GM19324 (cell line): ENCODE results near the gene CASZ1.

Source experiments
- ATAC-seq: cut with Tn5 transposase; IDR thresholded peaks from one replicate; pipeline ENCODE4 v1.9.1; 2021; ENCODE audit warnings: mild to moderate bottlenecking, moderate library complexity; ENCODE audit not compliant: unreplicated experiment, low FRiP score

The CASZ1 gene

DNA sequence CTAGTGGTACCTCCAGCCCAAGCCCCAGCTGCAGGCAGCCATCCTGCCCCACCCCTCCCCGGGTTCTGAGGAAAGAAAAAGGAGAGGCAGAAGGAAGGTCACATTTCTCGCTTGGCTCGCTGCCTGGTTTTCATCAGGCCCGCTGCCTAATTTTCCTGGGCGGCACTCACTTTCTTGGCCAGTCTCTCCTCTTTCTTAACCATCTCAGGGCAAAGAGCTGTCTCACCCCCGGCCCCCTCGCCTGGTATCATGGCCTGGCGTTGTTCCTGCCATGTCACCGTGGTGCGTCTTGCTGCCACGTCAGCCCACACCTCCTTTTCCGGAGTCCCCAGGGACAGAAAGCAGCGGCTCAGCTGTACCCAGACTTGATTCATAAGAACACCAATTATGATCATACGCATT is 26.6 kb upstream of the CASZ1 start:
- ATAC-seq, result no peak

DNA sequence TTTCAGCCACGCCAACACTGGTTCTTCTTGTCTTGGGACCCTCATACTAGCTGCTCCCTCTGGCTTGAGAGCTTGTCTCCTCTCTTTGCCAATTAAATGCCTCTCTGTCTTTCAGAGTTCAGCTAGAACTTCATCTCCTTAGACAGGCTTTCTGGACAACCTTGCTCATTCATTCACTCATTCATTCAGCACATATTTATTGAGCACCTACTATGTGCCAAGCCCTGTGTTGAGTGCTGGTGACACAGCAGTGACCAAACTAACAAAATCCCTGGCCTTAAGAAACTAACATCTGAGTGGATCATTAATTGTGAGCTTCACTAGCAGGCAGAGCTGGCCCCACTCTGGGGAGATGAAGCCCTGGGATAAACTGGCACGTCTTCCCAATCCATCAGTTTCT is 24.9 kb upstream of the CASZ1 start:
- ATAC-seq, result no peak

DNA sequence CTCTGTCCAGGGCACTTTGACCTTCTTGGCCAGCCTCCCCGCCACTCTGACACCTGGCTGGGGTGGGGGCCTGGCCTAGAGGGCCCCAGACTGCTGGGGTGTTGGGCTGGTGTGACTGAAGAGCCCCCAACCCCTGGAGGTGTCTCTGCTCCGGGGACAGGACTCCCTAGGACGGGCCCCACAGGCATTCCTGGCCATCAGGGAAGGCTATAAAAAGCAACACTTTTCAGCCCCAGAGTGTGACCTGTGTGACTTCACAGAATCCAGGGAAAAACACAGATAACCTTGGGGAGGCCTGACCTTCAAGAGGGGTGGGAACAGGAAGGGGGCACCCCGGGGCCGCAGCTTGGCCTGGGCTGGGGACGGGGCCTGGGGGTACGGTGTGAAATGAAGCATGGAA is 24.0 kb upstream of the CASZ1 start:
- no peak for ATAC-seq

DNA sequence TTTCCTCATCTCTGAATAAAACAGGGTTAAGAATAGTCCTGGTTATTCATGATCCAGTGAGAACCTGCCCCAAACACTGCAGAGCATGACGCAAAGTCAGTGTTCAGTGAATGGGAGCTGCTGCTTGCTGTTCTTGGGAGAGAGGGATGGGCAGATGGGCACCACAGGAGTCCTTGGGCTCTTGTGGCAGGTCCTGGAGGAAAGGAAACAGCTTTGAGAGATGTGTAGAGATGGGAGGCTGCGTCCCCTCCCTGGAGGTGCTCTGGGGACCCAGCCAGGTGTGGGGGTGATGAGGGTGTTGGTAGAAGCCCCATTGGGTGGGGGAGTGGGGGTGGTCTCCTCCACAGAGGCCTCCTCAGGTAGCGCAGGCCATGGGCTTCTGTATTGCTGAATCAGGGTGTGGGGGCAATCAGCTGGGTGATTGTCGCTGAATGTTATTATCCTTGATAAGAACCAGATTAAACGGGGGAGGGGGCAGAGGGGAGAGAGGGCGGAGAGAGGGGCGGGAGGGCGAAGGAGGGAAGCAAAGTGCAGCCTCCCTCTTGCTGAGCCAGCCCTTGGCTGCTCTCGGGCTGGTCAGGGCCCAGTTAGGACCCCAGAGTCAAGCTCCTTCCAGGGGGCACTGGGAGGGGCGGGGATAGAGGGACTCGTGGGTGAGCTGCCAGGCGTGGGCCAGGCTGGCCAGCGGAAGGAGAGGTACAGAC is 22.9 kb upstream of the CASZ1 start:
- no peak for ATAC-seq

DNA sequence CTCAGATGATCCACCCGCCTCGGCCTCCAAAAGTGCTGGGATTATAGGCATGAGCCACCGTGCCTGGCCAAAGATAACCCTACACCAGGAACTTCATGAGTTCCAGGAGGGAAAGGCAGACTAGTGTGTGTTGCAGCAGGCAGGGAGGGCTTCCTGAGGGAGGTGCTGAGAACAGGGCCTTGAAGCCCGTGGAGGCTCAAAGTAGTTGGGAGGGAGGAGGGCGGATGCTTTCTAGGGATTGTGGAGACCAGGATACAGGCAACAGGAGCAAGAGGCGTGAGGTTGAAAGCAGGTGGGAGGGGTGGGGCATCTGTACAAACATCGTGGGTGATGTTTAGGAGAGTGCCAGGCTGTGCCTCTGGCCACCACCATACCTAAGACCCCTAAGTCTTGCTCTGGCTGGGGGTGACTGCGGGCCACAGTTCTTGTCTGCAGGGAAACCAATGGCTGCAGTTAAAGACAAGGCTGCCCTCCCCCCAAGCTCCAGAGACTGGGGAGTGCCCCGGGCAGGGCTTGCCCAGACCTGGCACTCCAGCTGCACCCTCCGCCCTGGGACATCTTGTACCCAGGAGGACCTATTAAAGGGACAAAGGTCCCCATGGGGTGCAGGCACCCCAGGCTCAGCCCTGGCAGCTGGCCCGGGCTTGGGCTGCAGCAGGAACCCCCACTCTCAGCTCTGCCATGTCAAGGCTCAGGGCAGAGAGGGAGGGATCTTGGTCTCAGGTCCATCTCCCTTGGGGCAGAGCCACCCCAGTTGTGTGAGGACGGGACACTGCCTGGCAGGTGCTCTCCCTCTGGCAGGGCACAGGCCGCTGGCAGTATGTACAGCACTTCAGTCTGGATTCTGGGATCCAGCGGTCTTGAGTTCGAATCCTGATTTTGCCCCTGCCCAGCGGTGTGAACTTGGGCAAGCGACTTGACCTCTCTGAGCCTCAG is 22.1 kb upstream of the CASZ1 start:
- ATAC-seq, result no peak

DNA sequence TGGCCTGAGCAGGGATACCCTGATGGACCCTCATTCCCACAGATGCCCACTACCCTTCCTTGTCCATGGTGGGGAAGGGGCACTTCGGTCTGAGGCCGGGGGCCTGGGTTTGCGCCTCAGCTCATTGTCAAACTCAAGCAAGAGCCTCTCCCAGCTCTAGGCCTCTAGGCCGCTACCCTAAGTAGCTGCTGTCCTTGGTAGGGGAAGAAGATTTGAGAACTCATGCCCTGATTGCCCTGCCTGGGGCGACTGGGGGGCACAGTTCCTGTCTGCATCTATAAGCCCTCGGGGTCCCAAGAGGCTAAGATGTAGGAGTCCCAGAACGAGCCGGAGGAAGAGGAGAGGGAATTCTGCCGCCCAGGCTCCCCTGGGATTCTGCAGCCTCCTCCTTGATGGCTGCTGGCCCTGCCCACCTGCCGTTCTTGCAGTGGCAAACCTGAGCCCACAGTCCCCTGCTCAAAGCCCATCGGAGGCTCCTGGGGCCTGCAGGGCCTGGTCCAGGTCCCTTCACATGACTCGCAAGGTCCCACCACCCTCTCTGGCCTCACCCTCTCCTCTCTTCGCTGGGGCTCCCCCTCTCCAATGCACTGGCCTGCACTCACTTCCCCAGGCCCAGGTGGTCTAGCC is 20.4 kb upstream of the CASZ1 start:
- ATAC-seq, result no peak

DNA sequence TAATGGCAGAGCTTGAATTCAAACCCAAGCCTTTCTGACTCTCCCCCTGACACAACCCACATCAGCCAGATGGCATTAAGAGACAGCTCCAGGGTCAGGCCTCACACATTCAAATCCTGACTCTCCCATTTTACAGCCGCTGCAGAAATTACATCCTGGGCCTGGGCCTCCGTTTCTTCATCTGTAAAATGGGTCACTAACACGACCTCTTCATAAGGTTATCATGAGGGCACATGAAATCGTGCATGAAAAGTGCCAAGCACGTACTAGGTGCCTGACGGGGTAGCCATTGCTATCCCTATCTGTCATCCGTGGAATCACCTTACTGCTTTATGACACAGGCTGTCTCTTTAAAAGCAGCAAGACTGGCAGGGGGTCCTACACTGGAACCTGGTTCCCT is 19.8 kb upstream of the CASZ1 start:
- no peak for ATAC-seq

DNA sequence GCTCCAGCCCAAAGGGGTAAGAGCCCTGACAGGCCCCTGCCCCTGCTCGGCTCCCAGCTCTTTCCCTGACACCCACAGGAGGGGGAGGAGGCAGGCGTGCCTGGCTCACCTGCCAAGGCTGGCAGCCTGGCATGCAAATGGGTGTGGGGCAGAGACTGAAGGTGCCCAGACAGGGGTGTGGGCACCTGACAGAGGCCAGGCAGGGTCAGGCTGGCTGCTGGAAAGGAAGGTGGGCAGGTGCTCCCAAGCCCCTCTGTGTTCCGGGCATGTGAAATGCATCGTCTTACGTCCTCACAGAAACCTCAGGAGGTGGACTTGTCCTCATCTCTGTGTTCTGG is 19.4 kb upstream of the CASZ1 start:
- ATAC-seq, result no peak

DNA sequence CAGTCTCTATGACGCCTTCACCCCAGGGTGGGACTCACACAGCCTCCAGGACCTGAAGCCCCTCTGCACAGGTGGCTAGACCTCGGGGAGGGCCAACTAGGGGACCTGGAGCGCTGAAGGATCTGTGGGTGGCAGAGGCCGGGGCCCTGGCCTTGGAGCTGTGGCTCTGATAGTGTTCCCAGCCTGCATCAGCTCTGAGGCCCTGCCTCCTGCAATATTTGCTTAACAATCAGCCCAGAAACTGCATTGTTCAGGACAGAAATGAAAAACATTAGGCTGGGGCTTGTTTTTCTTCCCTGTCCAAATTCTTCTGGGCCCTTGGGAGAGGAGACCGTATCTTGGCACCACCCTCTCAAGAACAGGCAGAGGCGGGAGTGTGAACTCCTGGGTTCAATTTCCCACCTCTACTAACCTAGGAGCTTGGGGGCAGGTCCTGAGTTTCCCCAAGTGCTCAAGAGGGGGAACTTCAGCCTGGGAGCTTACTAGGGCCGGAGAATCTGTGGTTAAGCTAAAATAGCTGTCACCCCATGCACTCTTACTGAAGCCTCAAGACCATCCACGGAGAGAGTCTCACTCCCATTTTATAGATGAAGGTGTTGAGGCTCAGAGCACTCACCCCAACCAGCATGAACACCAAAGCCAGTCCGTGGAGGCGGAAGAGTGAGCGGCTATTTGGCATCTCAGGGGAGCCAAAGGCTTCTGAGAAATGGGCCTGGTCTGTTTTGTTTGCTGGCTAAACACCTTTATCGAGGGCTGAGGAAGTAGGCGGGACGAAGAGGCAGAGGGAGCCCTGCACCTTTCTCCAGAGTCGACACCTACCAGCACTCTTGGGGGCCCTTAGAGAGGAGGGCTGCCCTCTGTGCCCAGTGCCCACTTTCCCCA is 18.8 kb upstream of the CASZ1 start:
- no peak for ATAC-seq

DNA sequence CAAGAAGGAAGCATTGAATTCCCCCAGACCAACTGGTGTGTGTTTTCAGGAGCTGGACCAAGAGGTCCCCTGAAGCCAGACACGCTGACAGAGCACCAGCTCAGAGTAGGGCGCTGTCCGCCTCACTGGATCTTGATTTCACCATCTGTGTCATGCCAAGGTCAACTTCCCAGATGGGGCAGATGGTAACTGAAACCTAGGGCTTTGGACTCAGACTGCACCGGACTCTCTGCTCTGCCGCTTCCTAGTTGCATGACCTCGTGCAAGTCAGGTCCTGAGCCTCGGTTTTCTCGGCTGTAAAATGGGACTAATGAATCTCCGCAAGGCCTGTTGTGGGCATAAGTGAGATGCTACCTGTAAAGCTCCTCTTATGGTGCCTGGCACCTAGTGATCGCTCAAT is 17.9 kb upstream of the CASZ1 start:
- no peak for ATAC-seq

DNA sequence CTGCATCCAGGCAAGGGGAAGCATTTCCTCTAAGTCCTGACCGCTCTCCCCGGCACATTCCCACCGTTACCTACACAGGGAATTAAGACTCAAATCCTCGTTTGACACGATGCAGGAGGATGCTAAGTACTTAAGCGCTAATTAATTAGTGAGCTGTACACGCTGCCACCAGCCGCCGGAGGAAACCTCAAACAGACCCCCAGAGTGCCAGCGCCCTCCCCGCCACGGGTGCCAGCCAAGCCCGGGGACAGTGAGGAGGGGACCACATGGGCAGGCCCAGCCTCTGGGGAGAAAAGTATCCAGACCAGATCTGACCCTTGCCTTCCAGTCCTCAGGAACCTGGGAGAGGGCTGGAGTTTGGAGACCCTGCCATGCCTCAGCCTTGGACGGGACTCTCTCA is 17.4 kb upstream of the CASZ1 start:
- ATAC-seq, result no peak

DNA sequence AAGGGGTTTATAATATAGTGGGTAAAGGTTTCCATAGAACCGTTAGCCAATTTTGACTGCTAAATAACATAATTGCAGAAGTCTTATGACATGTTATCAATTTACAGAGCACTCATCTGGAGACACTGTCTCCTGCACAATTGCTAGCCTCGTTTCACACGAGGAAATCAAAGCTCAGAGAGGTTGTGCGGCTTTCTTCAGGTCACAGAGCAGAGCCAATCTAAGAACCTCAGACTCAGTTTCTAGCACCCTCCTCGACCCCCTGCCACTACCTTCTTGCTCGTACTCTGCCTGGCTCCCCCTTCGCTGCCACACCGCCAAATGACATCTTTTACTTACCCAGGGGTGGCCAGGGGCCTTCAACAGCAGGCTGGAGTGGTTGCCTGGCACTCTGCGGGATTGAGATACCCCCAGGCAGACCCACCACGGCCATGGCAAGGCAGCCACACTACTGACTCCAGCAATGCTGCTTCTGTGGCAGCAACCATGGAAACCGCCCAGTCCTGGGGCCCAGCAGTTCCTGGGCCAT is 16.0 kb upstream of the CASZ1 start:
- no peak for ATAC-seq

DNA sequence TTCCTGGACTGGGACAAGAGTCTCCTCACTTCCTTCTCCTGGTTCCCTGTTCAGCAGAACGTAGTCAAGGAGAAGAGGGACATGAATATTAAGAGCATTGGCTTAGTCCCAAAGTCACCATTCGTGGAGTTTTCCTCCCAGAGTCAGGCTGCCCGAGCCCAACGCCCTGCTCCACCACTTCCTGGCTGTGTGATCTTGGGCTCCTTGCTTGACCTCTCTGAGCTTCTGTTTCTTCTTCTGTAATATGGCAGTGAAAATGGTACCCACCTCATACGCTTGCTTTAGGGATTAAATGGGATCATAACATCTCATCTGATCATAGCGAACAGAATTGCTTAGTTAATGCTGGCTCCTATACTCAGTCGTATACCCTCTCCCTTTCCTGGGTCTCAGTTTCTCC is 12.0 kb upstream of the CASZ1 start:
- ATAC-seq, result no peak

DNA sequence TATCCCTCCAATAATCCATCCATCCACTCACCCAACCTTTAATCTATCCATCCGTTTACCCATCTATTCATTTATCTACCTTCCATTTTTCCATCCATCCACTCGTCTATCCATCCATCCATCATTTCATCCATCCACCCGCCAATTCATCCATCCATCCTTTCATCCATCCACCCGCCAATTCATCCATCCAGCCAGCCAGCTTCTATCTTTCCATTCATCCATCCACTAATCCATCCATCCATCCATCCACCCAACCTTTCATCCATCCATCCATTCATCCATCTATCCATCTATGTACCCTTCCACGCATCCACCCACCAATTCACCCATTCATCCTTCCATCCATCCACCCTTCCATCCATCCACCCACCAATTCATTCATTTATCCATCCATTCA is 10.5 kb upstream of the CASZ1 start:
- no peak for ATAC-seq

DNA sequence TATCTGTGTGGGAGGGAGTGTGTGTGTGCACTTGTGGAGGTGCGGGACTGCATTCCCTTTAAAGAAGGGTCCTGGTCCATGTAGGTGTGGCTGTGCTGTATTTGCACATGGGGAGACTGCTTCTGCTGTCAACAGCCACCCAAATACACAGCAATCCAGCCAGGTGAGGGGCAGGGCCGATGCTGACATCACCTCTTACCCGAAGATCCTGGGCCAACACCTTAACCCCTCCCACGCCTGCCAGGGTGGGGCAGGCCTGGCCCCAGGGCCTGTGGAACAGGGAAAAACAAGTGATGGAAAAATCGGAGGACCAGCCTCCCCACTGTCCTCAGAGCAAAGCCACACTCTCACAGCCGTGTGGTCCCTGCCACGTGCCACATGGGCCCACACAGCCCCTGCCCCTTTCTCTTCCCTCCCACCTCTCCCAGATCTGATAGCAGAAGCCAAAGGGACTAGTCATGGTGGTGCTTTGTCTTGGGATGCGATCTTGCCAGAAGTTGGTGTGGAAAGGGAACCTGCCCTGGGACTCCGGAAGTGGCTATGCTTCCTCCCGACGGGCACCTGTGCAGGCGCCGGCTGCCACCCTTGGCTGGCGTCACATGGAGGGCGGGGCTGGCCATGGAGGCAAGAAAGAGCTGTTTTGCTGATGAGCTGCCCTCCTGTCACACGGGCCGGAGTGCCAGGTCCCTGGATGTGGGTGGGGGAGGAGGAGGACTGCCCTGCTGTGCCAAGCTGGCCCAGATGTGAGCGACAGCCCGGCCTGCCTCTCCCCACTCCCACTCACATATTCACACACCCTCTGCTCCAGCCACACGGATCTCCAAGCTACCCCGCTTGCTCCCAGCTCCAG is 7.8 kb upstream of the CASZ1 start:
- no peak for ATAC-seq

DNA sequence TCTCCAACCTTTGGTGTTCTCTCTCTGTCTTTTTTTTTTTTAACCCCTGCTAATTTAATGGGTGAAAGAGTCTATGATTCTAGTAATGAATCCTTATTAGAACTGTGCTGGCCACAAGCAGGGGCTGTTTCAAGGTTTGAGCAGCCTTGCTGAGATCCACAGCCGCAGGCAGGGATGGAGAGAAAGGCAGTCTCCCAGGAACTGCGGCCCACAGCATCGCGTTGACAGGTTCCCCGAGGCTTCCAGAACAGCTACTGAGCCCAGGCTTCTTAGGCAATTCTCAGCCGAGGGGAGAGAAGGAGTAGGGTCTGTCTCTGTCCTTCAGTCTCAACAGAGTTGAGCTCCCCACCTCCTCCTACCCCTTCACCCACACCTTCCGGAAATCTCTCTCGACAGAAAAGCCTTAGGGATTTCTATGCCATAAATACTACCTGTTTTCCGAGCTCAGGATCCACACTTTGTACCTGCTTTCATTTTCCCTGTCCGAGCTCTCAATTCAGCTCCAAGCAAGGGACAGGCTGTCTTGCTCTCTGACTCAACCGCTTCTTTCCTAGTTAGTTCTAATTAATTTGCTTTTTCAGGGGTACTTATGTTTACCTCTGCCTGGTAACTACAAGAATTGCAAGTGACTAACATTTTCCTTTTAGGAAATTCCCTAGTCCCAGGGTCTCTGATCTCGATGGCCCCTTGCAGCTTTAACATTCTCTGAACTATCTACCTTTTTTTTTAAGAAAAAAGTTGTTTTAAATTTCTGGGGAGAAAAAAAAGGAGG is 6.7 kb upstream of the CASZ1 start:
- no peak for ATAC-seq

DNA sequence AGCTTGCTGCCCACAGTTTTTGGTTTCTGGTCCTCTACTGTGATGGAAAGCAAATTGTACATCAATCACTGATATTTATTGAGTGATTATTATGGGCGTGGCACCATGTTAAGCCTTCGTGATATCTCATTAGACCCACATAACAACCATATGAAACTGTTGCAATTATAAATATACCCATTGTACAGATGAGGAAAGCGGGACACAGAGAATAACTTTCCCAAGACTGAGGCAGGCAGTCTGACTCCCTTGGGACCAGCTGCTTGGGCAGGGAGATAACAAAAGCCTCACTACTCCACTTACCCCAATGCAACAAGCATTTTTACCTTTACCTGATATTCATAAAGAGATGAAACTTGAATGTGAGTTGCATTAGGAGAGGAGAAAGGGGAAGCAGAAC is 4.3 kb upstream of the CASZ1 start:
- ATAC-seq, result no peak

DNA sequence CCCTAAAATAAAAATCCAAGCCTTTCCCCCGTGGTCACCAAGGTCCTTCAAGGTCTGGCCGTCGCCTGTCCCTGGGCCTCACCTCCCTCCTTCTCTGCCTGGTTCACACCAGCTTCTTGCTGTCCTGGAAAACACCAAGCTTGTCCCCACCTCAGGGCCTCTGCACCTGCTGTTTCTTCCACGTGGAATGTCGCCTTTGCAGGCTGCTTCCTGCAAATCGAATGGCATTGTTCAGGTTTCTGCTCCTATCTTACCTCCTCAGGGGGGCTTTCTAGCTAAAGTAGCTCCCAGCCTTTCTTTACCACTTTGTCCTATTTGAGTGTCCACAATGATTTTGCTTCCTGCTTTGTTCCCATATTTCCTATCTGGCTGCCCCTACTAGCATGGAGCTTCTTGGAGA is 3.3 kb upstream of the CASZ1 start:
- no peak for ATAC-seq
